GM12878 (cell line): Measurements from ENCODE around the gene ARHGAP1. TPM values are rescaled to one million over a fixed set of nuclear protein-coding genes. Genes with fewer than 3 reads are reported as not detected.

Experiments used
- ATAC-seq: fragments of 200-7000 bp; cut with Tn5 transposase; 3 replicates; pipeline ENCODE4 v1.9.1; 2020; ENCODE audit warnings: mild to moderate bottlenecking, moderate library complexity
- BruUV-seq: library from RNA; stranded (reverse); fragments of 400-500 nt; replicated peaks from 2 replicates; lab custom pipeline; 2021; lab: Mats Ljungman, UMichigan
- CTCF ChIA-PET: fragments of 300-600 bp; sonication (Branson Sonifier 250); formaldehyde crosslinking; extraction: SDS; loops from one replicate; lab custom pipeline; 2021; ENCODE audit warnings: inconsistent platforms; lab: Yijun Ruan, JAX
- POLR2A ChIA-PET: fragments of 350-600 bp; formaldehyde crosslinking; extraction: SDS; loops from one replicate; lab custom pipeline; 2021; ENCODE audit warnings: inconsistent platforms; lab: Charles Lee
- RAD21 ChIA-PET: fragments of 300-600 bp; sonication (Branson Sonifier 250); formaldehyde crosslinking; loops from one replicate; lab custom pipeline; 2023; ENCODE audit warnings: antibody characterized with exemption; ENCODE audit not compliant: unreplicated experiment; lab: Charles Lee
- SMC1A ChIA-PET: fragments of 300-600 bp; sonication (Branson Sonifier 250); formaldehyde crosslinking; loops from one replicate; lab custom pipeline; 2023; ENCODE audit not compliant: unreplicated experiment, uncharacterized antibody; lab: Charles Lee
- DNase-seq: peaks from one replicate; pipeline ENCODE4 v3.0.0-alpha.2; 2011; ENCODE audit warnings: low read depth, low spot score
- FAIRE-seq: peaks from 3 replicates; lab custom pipeline; 2011; peaks lifted over from hg19 to GRCh38; lab: Jason Lieb, UNC
- H2AFZ ChIP-seq: 2 replicates; pipeline ENCODE4 v1.6.0; 2011; ENCODE audit warnings: low read depth, low read length, control low read depth; ENCODE audit not compliant: control insufficient read depth
- H3K27ac ChIP-seq: 2 replicates; pipeline ENCODE4 v1.5.1; 2011; ENCODE audit warnings: control low read depth; ENCODE audit not compliant: control insufficient read depth, insufficient read depth
- H3K27me3 ChIP-seq, 2 experiments: replicated peaks in 1 of 2; 2 replicates each; pipeline versions ENCODE4 v1.6.0 to v1.6.1; 2011; ENCODE audit warnings: low read length in 1 of 2; ENCODE audit not compliant: control insufficient read depth in 2 of 2, insufficient read depth in 2 of 2
- H3K36me3 ChIP-seq, 2 experiments: 2 replicates each; pipeline ENCODE4 v1.5.1; 2011; ENCODE audit warnings: low read length in 1 of 2; ENCODE audit not compliant: control insufficient read depth in 2 of 2, insufficient read depth in 2 of 2
- H3K4me1 ChIP-seq: 2 replicates; pipeline ENCODE4 v1.6.1; 2011; ENCODE audit warnings: mild to moderate bottlenecking, low read length, moderate library complexity, mixed read lengths; ENCODE audit not compliant: control insufficient read depth, insufficient read depth
- H3K4me2 ChIP-seq: 2 replicates; pipeline ENCODE4 v1.6.0; 2011; ENCODE audit warnings: control low read depth; ENCODE audit not compliant: control insufficient read depth, insufficient read depth
- H3K4me3 ChIP-seq: fragments of 200-600 bp; sonication (generic); 2 replicates; pipeline ENCODE4 v1.5.1; 2016
- H3K79me2 ChIP-seq: 2 replicates; pipeline ENCODE4 v1.6.0; 2011; ENCODE audit warnings: low read length; ENCODE audit not compliant: control insufficient read depth, insufficient read depth
- H3K9ac ChIP-seq: 2 replicates; pipeline ENCODE4 v1.8.0; 2011; ENCODE audit warnings: low read length, control low read depth, mixed read lengths; ENCODE audit not compliant: control insufficient read depth, insufficient read depth
- H3K9me3 ChIP-seq: replicated peaks from 3 replicates; pipeline ENCODE4 v1.5.1; 2011; ENCODE audit warnings: mild to moderate bottlenecking, low read length; ENCODE audit not compliant: control insufficient read depth, insufficient read depth
- H4K20me1 ChIP-seq: 2 replicates; pipeline ENCODE4 v1.6.0; 2011; ENCODE audit not compliant: control insufficient read depth, insufficient read depth
- BACH1 ChIP-seq: fragments of 450-650 bp; IDR thresholded peaks from 2 replicates; pipeline ENCODE4 v1.6.1; 2017; ENCODE audit warnings: mild to moderate bottlenecking, borderline replicate concordance
- E2F8 ChIP-seq: fragments of 450-650 bp; IDR thresholded peaks from 2 replicates; pipeline ENCODE4 v1.6.1; 2018; ENCODE audit warnings: mild to moderate bottlenecking, low read depth, moderate library complexity; ENCODE audit not compliant: partially characterized antibody
- KDM1A ChIP-seq: fragments of 200-600 bp; sonication (generic); IDR thresholded peaks from 2 replicates; pipeline ENCODE4 v1.6.1; 2016; ENCODE audit warnings: borderline replicate concordance
- MYC ChIP-seq: IDR thresholded peaks from 2 replicates; pipeline ENCODE4 v1.6.1; 2011; ENCODE audit warnings: mild to moderate bottlenecking, low read length, moderate library complexity, inconsistent platforms; ENCODE audit not compliant: insufficient read depth, insufficient replicate concordance, insufficient read length, severe bottlenecking
- PKNOX1 ChIP-seq: fragments of 450-650 bp; IDR thresholded peaks from 2 replicates; pipeline ENCODE4 v1.6.1; 2016; ENCODE audit warnings: mild to moderate bottlenecking
- PML ChIP-seq: IDR thresholded peaks from 2 replicates; pipeline ENCODE4 v1.6.1; 2012; ENCODE audit warnings: low read length, inconsistent platforms
- TAF1 ChIP-seq: IDR thresholded peaks from 2 replicates; pipeline ENCODE4 v1.6.1; 2011; ENCODE audit warnings: mild to moderate bottlenecking, low read depth, low read length, borderline replicate concordance
- ZBTB40 ChIP-seq: fragments of 450-650 bp; IDR thresholded peaks from 2 replicates; pipeline ENCODE4 v1.6.1; 2016; ENCODE audit warnings: mild to moderate bottlenecking, moderate library complexity, borderline replicate concordance
- WGBS: methylation state at CpG from one replicate; pipeline ENCODE4 v1.1.6; 2016; ENCODE audit warnings: low lambda C conversion rate; ENCODE audit not compliant: insufficient replicate concordance, insufficient coverage; ENCODE audit errors: missing lambda C conversion rate; 5-methylcytosine and 5-hydroxymethylcytosine counted together
- in situ Hi-C: fragments of 300-500 bp; cut with MboI; formaldehyde crosslinking; loops from 9 replicates; pipeline ENCODE4 v1.14.3; 2018; ENCODE audit warnings: mixed read lengths
- intact Hi-C: fragments of 100-400 bp; cut with micrococcal nuclease; formaldehyde crosslinking; loops from one replicate; pipeline ENCODE4 v1.14.2; 2022; ENCODE audit not compliant: unreplicated experiment
- polyA plus RNA-seq, 11 experiments: library from polyadenylated mRNA; depleted of rRNA in 4 of 11; unstranded in 6 of 11; stranded (reverse) in 5 of 11; fragments of >200 nt; fragmentation: Nextera tagmentation in 4 of 11; fragmentation: Illumina TruSeq in 1 of 11; extraction: Ambion mirVana in 4 of 11; extraction: Trizol in 1 of 11; gene quantifications; 1 replicate in 1 of 11; 2 replicates in 10 of 11; pipeline versions ENCODE4 v1.2.1 to v1.2.3, GENCODE V29; 2011 to 2016; ENCODE audit warnings: inconsistent platforms in 2 of 11, missing spikeins in 2 of 11, low read depth in 1 of 11
- total RNA-seq, 4 experiments: library from RNA; depleted of rRNA in 3 of 4; stranded (reverse); fragments of >200 nt in 3 of 4; fragmentation: Illumina TruSeq in 1 of 4; extraction: Trizol in 1 of 4; gene quantifications; 2 replicates each; pipeline versions ENCODE4 v1.2.1 to v1.2.3, GENCODE V29; 2013 to 2021

Gene ARHGAP1
- total and polyA plus RNA-seq, 10 of the 15 experiments (the other 5 are each of a cell fraction or from before 2014, with no cell fraction given): 4.3 to 45.5 (median 23.2) TPM

GRCh38 chr11:46743043-46743442 is 42.6 kb upstream of the ARHGAP1 start:
- H4K20me1 ChIP-seq: no peaks in the 10 kb centered on the region
- SMC1A ChIA-PET: no interaction called here
- no peak overlapping the region for H3K27ac ChIP-seq
- POLR2A ChIA-PET: no interaction called here
- 97% methylated on average over 2 of the region's 2 CpGs for WGBS
- RAD21 ChIA-PET: no interaction called here
- in situ Hi-C loops: no loop called here
- H3K4me3 ChIP-seq: no peak overlapping the region
- no TSS peak for BruUV-seq
- no peaks in the 10 kb centered on the region for H3K4me1 ChIP-seq
- H3K79me2 ChIP-seq: no peaks in the 10 kb centered on the region
- CTCF ChIA-PET: interaction anchor here (0.7 to 1.0 kb wide), 2 partner anchors 57 to 730 kb away, joined by 3 read pairs; no protein-coding TSS in a partner anchor
- no peak overlapping the region for H3K9ac ChIP-seq
- TF ChIP-seq E2F8 (no peak), KDM1A (no peak), MYC (no peak), PML (no peak), PKNOX1 (no peak), BACH1 (no peak), TAF1 (no peak), ZBTB40 (no peak)
- no peaks in the 10 kb centered on the region for H3K9me3 ChIP-seq
- H3K27me3 ChIP-seq: no peaks in the 10 kb centered on the region
- peaks cover 18 to 43% of the 10 kb centered on the region in 2 experiments; a peak in 3 of 4 replicates for H3K36me3 ChIP-seq
- intact Hi-C loops: no loop called here
- DNase-seq (no peak), ATAC-seq (no peak), FAIRE-seq (no peak)
- no peak overlapping the region for H3K4me2 ChIP-seq
- no peak overlapping the region for H2AFZ ChIP-seq
